A549 (cell line): ENCODE results near the gene CABP4.

Experiments used
- CHD4 ChIP-seq: fragments of 200-600 bp; sonication (generic); IDR thresholded peaks from 2 replicates; pipeline ENCODE4 v1.6.1; 2016; ENCODE audit warnings: antibody characterized with exemption, mild to moderate bottlenecking, borderline replicate concordance
- CTCF ChIP-seq: fragments of >200 bp; sonication (Bioruptor Twin); formaldehyde crosslinking; IDR thresholded peaks from 3 replicates; pipeline ENCODE4 v1.5.1; 2016
- EHF ChIP-seq: fragments of 250-450 bp; sonication (Bioruptor Pico); IDR thresholded peaks from 2 replicates; pipeline ENCODE4 v1.5.0; 2020; ENCODE audit warnings: mild to moderate bottlenecking
- ELK1 ChIP-seq: fragments of 150-350 bp; IDR thresholded peaks from 2 replicates; pipeline ENCODE4 v1.6.1; 2014; ENCODE audit warnings: low read depth, mild to moderate bottlenecking, low read length
- EP300 ChIP-seq, 2 experiments: fragments of >200 bp; sonication (Bioruptor Twin); formaldehyde crosslinking; IDR thresholded peaks; 2 replicates in 1 of 2; 3 replicates in 1 of 2; pipeline ENCODE4 v1.6.1; 2016 to 2017
- FOXS1 ChIP-seq: fragments of 250-450 bp; sonication (Bioruptor Pico); IDR thresholded peaks from 2 replicates; pipeline ENCODE4 v1.5.0; 2020; ENCODE audit warnings: mild to moderate bottlenecking, moderate library complexity
- HDAC2 ChIP-seq: fragments of 200-600 bp; sonication (generic); IDR thresholded peaks from 2 replicates; pipeline ENCODE4 v1.6.1; 2016
- HOXB13 ChIP-seq: fragments of 250-450 bp; sonication (Bioruptor Pico); IDR thresholded peaks from 2 replicates; pipeline ENCODE4 v1.5.0; 2020; ENCODE audit warnings: low read depth, mild to moderate bottlenecking, moderate library complexity
- PBX3 ChIP-seq: IDR thresholded peaks from 2 replicates; pipeline ENCODE4 v1.6.1; 2012
- POLR2AphosphoS2 ChIP-seq: conservative IDR thresholded peaks from 2 replicates; pipeline ENCODE4 v1.6.1; 2012; ENCODE audit warnings: low read length, improper control_type of control experiment, inconsistent platforms
- REST ChIP-seq: fragments of 200-600 bp; sonication (generic); IDR thresholded peaks from 2 replicates; pipeline ENCODE4 v1.6.1; 2016; ENCODE audit warnings: antibody characterized with exemption, mild to moderate bottlenecking, moderate library complexity
- TF ChIP-seq, protein P1 (sequence below): IDR thresholded peaks from 2 replicates; pipeline ENCODE4 v1.6.1; 2012

DNA sequence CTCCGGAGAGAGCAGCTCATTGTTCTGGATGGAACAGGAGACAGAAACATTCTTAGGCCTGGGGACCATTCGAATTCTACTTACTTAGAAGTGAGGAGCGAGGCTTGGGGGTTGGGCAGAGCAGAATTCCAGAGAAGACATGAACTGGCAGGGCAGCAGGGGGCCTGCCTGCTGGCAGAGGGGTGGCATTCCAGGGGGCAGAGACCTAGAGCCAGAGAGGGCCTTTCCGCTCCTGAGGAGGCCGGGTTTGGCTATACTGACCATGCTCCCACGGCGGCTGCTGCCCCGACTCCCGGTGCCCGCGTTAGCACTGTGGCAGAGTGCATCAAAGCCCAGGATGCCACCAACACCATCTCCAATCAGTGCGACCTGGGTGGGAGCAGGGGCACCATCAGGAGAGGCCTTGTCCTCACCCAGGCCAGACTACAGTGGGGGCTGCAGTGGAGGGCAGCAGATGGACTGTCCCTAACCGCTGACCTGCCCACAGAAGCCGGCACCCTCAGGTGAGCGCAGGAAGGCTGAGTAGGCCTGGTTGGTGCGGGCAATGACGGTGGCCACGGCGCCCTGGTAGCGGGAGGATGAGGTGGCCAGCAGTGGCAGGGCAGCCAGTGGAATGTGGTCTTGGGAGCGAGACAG lies 42.6 kb downstream of the CABP4 start:
- TF ChIP-seq CTCF = no peak
- no peak for TF ChIP-seq FOXS1 (CRISPR knock-in tag)
- TF ChIP-seq POLR2AphosphoS2 = no peak
- no peak for TF ChIP-seq ELK1
- no peak for TF ChIP-seq PBX3
- no peak for TF ChIP-seq HDAC2
- no peak for TF ChIP-seq EP300 (IDR thresholded peaks at IDR 0.05)
- no peak for TF ChIP-seq REST
- no peak for TF ChIP-seq EHF (CRISPR knock-in tag)
- TF ChIP-seq, protein P1, sequence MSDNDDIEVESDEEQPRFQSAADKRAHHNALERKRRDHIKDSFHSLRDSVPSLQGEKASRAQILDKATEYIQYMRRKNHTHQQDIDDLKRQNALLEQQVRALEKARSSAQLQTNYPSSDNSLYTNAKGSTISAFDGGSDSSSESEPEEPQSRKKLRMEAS = no peak
- TF ChIP-seq HOXB13 = no peak
- no peak for TF ChIP-seq CHD4
